ENCODE results near the gene CELF1. TPM values are rescaled to one million over a fixed set of nuclear protein-coding genes. Genes with fewer than 3 reads are reported as not detected.
A peak's percentile ranks its signal among the peaks of the same experiment; 100 is the strongest.

The CELF1 gene
- total RNA-seq, 1 experiment from 2014 or later, result 173 TPM

- BruUV-seq (replicated peaks), result no TSS peak
- ChIA-PET POLR2A (interaction anchor here (0.6 kb wide), 2 partner anchors 33 to 71 kb away, joined by 3 to 4 read pairs; no protein-coding TSS in a partner anchor), CTCF (interaction anchor here (0.5 to 0.7 kb wide), 2 partner anchors 11 to 18 kb away, joined by 3 to 6 read pairs; no protein-coding TSS in a partner anchor)
- Mint-ChIP-seq H3K36me3 (ENCODE audit: insufficient read depth, unreplicated experiment) (peaks cover 100% of the 10 kb centered on the region), H3K27ac (ENCODE audit: low read depth, unreplicated experiment) (no peak overlapping the region), H3K4me1 (ENCODE audit: insufficient read depth, unreplicated experiment) (peaks cover 8% of the 10 kb centered on the region), H3K27me3 (ENCODE audit: insufficient read depth, unreplicated experiment) (no peaks in the 10 kb centered on the region), H3K4me3 (ENCODE audit: unreplicated experiment) (no peak overlapping the region), H3K9me3 (ENCODE audit: unreplicated experiment) (no peaks in the 10 kb centered on the region)
- DNase-seq (ENCODE audit: unreplicated experiment), result no peak
- TF ChIP-seq, protein P1, sequence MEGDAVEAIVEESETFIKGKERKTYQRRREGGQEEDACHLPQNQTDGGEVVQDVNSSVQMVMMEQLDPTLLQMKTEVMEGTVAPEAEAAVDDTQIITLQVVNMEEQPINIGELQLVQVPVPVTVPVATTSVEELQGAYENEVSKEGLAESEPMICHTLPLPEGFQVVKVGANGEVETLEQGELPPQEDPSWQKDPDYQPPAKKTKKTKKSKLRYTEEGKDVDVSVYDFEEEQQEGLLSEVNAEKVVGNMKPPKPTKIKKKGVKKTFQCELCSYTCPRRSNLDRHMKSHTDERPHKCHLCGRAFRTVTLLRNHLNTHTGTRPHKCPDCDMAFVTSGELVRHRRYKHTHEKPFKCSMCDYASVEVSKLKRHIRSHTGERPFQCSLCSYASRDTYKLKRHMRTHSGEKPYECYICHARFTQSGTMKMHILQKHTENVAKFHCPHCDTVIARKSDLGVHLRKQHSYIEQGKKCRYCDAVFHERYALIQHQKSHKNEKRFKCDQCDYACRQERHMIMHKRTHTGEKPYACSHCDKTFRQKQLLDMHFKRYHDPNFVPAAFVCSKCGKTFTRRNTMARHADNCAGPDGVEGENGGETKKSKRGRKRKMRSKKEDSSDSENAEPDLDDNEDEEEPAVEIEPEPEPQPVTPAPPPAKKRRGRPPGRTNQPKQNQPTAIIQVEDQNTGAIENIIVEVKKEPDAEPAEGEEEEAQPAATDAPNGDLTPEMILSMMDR (IDR thresholded peaks at IDR 0.05; ENCODE audit: unreplicated experiment), result no peak
- intact Hi-C loops (cut with micrococcal nuclease), result no loop called here
Measured at GRCh38 chr11:47480762-47481161, 72.2 kb downstream of the CELF1 start.

GRCh38 chr11:47478651-47479329 is 74.1 kb downstream of the CELF1 start:
- Mint-ChIP-seq H3K27ac (ENCODE audit: low read depth, unreplicated experiment) (no peak overlapping the region), H3K4me3 (ENCODE audit: unreplicated experiment) (no peak overlapping the region), H3K9me3 (ENCODE audit: unreplicated experiment) (no peaks in the 10 kb centered on the region), H3K36me3 (ENCODE audit: insufficient read depth, unreplicated experiment) (peaks cover 98% of the 10 kb centered on the region), H3K27me3 (ENCODE audit: insufficient read depth, unreplicated experiment) (no peaks in the 10 kb centered on the region), H3K4me1 (ENCODE audit: insufficient read depth, unreplicated experiment) (peaks cover 8% of the 10 kb centered on the region)
- BruUV-seq (replicated peaks), result no TSS peak
- DNase-seq (ENCODE audit: unreplicated experiment), result no peak
- TF ChIP-seq, protein P1 (IDR thresholded peaks at IDR 0.05; ENCODE audit: unreplicated experiment), result no peak
- POLR2A ChIA-PET, result interaction anchor here (1.5 to 2.2 kb wide), 2 partner anchors 11 to 61 kb away, joined by 4 to 8 read pairs; no protein-coding TSS in a partner anchor
- intact Hi-C loops (cut with micrococcal nuclease), result no loop called here
- CTCF ChIA-PET, result interaction anchor here (0.6 to 1.1 kb wide), 6 partner anchors 23 to 633 kb away, joined by 3 to 4 read pairs (median 3); no protein-coding TSS in a partner anchor

DNA sequence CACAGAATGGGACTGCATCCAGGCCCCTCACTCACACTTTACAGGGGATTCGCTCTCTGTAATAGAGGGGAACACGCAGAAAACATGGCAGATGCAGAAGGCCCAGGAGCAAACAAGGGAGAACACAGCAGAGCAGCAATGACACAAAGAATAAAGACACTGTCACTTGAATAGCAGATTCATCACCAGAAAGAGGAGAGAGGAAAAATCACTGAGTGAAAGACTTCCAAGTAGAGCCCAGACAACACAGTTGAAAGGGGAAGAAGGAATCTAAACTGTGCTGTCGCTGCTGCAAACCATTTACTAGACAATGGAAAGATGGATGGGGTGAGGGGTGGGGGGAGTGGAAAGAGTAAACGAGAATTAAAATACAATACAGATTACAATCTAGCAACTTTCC is 75.2 kb downstream of the CELF1 start:
- peak overlapping the region; percentile 80 for H3K27ac Mint-ChIP-seq (ENCODE audit: low read depth, unreplicated experiment)
- CTCF ChIA-PET, result interaction anchor here (1.1 kb wide), 1 partner anchor 24 kb away, joined by 3 read pairs; no protein-coding TSS in a partner anchor

GRCh38 chr11:47477323-47477722 is 75.6 kb downstream of the CELF1 start:
- H3K9me3 Mint-ChIP-seq (ENCODE audit: unreplicated experiment), result no peaks in the 10 kb centered on the region
- CTCF ChIA-PET, result no interaction called here
- H3K27me3 Mint-ChIP-seq (ENCODE audit: insufficient read depth, unreplicated experiment), result no peaks in the 10 kb centered on the region
- BruUV-seq (replicated peaks), result no TSS peak
- peaks cover 98% of the 10 kb centered on the region for H3K36me3 Mint-ChIP-seq (ENCODE audit: insufficient read depth, unreplicated experiment)
- no peak for DNase-seq (ENCODE audit: unreplicated experiment)
- peak overlapping the region; percentile 80 for H3K27ac Mint-ChIP-seq (ENCODE audit: low read depth, unreplicated experiment)
- TF ChIP-seq, protein P1 (IDR thresholded peaks at IDR 0.05; ENCODE audit: unreplicated experiment), result no peak
- POLR2A ChIA-PET, result no interaction called here
- peaks cover 8% of the 10 kb centered on the region for H3K4me1 Mint-ChIP-seq (ENCODE audit: insufficient read depth, unreplicated experiment)
- H3K4me3 Mint-ChIP-seq (ENCODE audit: unreplicated experiment), result no peak overlapping the region
- intact Hi-C loops (cut with micrococcal nuclease), result no loop called here

More for the DNA sequence above, 75.2 kb downstream of the CELF1 start:
- POLR2A ChIA-PET, result interaction anchor here (1.5 kb wide), 1 partner anchor 62 kb away, joined by 4 read pairs; no protein-coding TSS in a partner anchor
- no peak for DNase-seq (ENCODE audit: unreplicated experiment)
- H3K4me3 Mint-ChIP-seq (ENCODE audit: unreplicated experiment), result no peak overlapping the region
- no TSS peak for BruUV-seq (replicated peaks)
- TF ChIP-seq, protein P1 (IDR thresholded peaks at IDR 0.05; ENCODE audit: unreplicated experiment), result no peak
- intact Hi-C loops (cut with micrococcal nuclease), result no loop called here
- H3K9me3 Mint-ChIP-seq (ENCODE audit: unreplicated experiment), result no peaks in the 10 kb centered on the region
- peaks cover 8% of the 10 kb centered on the region for H3K4me1 Mint-ChIP-seq (ENCODE audit: insufficient read depth, unreplicated experiment)
- H3K27me3 Mint-ChIP-seq (ENCODE audit: insufficient read depth, unreplicated experiment), result no peaks in the 10 kb centered on the region
- peaks cover 98% of the 10 kb centered on the region for H3K36me3 Mint-ChIP-seq (ENCODE audit: insufficient read depth, unreplicated experiment)

All from MCF 10A (cell line).